ENCODE results near the gene STAT5B.

- TF ChIP-seq POLR2AphosphoS5 (IDR thresholded peaks at IDR 0.05) (no peak), CTCF (IDR thresholded peaks at IDR 0.05) (no peak), POLR2A (IDR thresholded peaks at IDR 0.05) (no peak)
Observed at GRCh38 chr17:42271779-42272035, 4.5 kb downstream of the STAT5B start.

Data from suprapubic skin (tissue), 4 donors.